Left lung (tissue), 10 donors: Measurements from ENCODE around the gene ASIC2. TPM values are rescaled to one million over a fixed set of nuclear protein-coding genes. Genes with fewer than 3 reads are reported as not detected.

ENCODE experiments used
- ATAC-seq: fragments of 200-7000 bp; cut with Tn5 transposase; one replicate; pipeline ENCODE4 v1.9.1; 2020; ENCODE audit warnings: moderate library complexity
- DNase-seq, 4 donors: peaks; one replicate each; pipeline ENCODE4 v3.0.0-alpha.2; 2013 to 2020
- H3K27ac ChIP-seq, 2 donors: fragments of 200-600 bp; sonication (generic) in 1 of 2; one replicate each; pipeline versions ENCODE4 v1.5.0 to v1.8.0; 2020 to 2021
- H3K27me3 ChIP-seq, 2 donors: fragments of 200-600 bp; sonication (generic) in 1 of 2; one replicate each; pipeline versions ENCODE4 v1.5.0 to v1.8.0; 2020 to 2021
- H3K36me3 ChIP-seq, 2 donors: fragments of 200-600 bp; sonication (generic) in 1 of 2; one replicate each; pipeline versions ENCODE4 v1.5.0 to v1.8.0; 2020 to 2021
- H3K4me1 ChIP-seq, 2 donors: fragments of 200-600 bp; one replicate each; pipeline ENCODE4 v1.8.0; 2021
- H3K4me3 ChIP-seq, 2 donors: fragments of 200-600 bp; sonication (generic) in 1 of 2; one replicate each; pipeline versions ENCODE4 v1.5.0 to v1.8.0; 2020 to 2021; ENCODE audit warnings: mild to moderate bottlenecking in 1 of 2
- H3K9me3 ChIP-seq, 2 donors: fragments of 200-600 bp; sonication (generic) in 1 of 2; one replicate each; pipeline versions ENCODE4 v1.5.0 to v1.8.0; 2020 to 2021
- intact Hi-C, 2 donors: fragments of 100-400 bp; cut with DNase I; formaldehyde crosslinking; loops; one replicate each; pipeline versions ENCODE4 v1.11.2 to v1.14.2; 2022
- polyA plus RNA-seq, 6 donors: library from polyadenylated mRNA; unstranded; fragments of 120-200 nt; gene quantifications; one replicate each; pipeline ENCODE4 v1.2.1, GENCODE V29; 2013; ENCODE audit not compliant: insufficient read length in 6 of 6
- total RNA-seq, 2 donors: library from RNA; stranded (reverse); fragmentation: NEBNext Ultra II Directional; extraction: Animal tissue kit (Norgen Biotek cat#: 25700); gene quantifications; one replicate each; pipeline ENCODE4 v1.2.1, GENCODE V29; 2021
- TF ChIP-seq, protein P1 (sequence below), 2 donors: fragments of 200-600 bp; sonication (generic) in 1 of 2; IDR thresholded peaks; one replicate each; pipeline versions ENCODE4 v1.5.0 to v1.8.0; 2021; ENCODE audit warnings: antibody characterized with exemption in 2 of 2
- donor health status: DM: no; HTN: yes; CAD: no.
- donor health status: DM: no; HTN: no; CAD: no.

The ASIC2 gene
- total and polyA plus RNA-seq, 8 donors, result 0.08 to 0.59 (median 0.46) TPM

DNA sequence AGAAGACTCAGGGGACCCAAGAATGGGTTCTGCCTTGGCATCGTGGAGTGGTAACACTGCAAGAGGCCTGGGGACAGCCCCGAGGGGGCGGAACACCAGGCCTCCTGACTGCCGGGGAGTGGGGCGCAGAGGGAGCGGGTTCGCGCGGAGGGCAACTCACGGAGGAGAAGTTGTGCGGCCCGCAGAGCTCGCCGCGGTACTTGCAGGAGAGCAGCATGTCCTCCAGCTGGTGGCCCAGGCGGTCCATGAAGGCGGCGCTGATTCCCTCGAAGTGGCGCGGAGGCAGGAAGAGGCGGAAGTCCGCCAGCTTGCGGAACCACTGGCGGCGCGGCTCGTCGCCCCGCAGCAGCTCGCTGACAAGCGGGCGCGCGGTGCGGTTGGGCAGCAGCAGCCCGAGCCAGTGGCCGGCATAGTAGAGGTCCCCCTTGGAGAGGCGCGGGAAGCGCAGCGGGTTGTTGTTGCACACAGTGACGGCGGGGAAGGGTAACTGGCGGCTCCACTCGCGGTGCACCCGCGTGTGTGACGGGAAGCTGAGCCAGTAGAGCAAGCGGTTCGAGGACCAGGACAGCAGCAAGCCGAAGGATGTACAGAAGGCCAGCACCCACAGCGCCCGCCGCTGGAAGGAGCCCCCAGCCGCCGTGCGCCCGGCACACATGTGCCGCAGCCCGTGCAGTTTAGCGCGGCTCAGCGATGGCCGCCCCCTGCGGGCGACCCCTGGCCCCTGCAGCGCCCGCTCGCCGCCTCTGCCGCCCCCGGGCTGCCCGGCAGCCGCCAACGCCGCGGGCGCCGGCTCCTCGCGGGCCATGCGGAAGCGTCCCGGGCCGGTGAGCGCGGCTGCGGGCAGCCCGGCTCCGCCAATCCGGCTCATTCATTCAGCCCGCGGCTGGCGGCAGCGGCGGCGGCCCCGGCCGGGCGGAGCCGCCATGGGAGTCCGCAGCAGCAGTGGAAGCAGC, 1.6 kb downstream of the ASIC2 start:
- intact Hi-C loops, result no loop called here
- ATAC-seq (peak; percentile 9), DNase-seq (peak in 2 of 4 donors; percentile 28 to 80)
- H3K9me3 ChIP-seq, result no peaks in the 10 kb centered on the region
- H3K4me1 ChIP-seq, result peaks cover 0 to 18% of the 10 kb centered on the region in 2 donors
- peak overlapping the region in 1 of 2 donors; percentile 13 for H3K4me3 ChIP-seq
- no peak overlapping the region for H3K27ac ChIP-seq
- TF ChIP-seq, protein P1, sequence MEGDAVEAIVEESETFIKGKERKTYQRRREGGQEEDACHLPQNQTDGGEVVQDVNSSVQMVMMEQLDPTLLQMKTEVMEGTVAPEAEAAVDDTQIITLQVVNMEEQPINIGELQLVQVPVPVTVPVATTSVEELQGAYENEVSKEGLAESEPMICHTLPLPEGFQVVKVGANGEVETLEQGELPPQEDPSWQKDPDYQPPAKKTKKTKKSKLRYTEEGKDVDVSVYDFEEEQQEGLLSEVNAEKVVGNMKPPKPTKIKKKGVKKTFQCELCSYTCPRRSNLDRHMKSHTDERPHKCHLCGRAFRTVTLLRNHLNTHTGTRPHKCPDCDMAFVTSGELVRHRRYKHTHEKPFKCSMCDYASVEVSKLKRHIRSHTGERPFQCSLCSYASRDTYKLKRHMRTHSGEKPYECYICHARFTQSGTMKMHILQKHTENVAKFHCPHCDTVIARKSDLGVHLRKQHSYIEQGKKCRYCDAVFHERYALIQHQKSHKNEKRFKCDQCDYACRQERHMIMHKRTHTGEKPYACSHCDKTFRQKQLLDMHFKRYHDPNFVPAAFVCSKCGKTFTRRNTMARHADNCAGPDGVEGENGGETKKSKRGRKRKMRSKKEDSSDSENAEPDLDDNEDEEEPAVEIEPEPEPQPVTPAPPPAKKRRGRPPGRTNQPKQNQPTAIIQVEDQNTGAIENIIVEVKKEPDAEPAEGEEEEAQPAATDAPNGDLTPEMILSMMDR (IDR thresholded peaks at IDR 0.05), result no peak
- H3K27me3 ChIP-seq, result peaks cover 38 to 75% of the 10 kb centered on the region in 2 donors
- no peaks in the 10 kb centered on the region for H3K36me3 ChIP-seq

DNA sequence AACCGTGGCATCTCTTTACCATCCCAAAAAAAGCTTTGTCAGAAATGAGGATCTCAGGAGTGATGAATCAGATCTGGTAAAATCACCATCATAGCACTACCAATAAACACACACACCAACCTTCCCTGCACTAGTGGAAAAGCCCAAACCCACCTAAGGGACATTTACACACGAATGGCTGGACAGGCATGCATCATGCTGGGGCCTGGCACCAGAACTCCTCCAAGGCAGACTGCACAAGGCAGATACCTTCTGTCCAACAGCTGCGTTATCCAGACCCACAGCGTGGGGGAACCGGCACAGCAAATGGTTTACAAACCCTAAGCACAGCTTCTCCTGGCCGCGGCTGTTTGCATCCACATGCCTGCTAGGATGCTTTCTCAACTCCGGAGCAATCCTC, 2.8 kb downstream of the ASIC2 start:
- no peak overlapping the region for H3K4me3 ChIP-seq

DNA sequence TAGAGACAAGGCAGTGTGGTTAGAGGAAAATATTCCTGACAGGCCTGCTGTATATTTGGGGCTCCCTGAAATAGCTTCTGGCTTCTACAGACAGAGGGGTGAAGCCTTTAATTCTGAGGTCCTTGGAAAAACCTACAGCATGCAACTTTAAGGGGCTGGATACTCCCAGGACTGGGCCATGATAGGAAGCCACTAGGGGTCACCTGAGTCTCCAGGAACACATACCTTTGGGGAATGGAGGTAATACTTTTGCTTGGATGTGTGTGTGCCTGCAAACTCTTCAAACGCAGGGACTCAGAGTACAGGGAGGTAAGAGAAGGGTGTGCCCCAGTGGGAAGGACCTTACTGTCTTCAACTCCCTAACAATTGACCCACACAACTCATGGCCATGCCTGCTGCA, 4.1 kb downstream of the ASIC2 start:
- H3K36me3 ChIP-seq, result no peaks in the 10 kb centered on the region
- no peak for ATAC-seq
- peaks cover 29 to 50% of the 10 kb centered on the region in 2 donors for H3K27me3 ChIP-seq
- DNase-seq, result no peak
- H3K27ac ChIP-seq, result no peak overlapping the region
- H3K4me3 ChIP-seq, result no peak overlapping the region
- TF ChIP-seq, protein P1 (IDR thresholded peaks at IDR 0.05), result no peak
- H3K4me1 ChIP-seq, result peaks cover 0 to 21% of the 10 kb centered on the region in 2 donors
- intact Hi-C loops, result no loop called here
- H3K9me3 ChIP-seq, result no peaks in the 10 kb centered on the region

More for the DNA sequence above, 2.8 kb downstream of the ASIC2 start:
- TF ChIP-seq, protein P1 (IDR thresholded peaks at IDR 0.05), result no peak
- peaks cover 0 to 18% of the 10 kb centered on the region in 2 donors for H3K4me1 ChIP-seq
- intact Hi-C loops, result no loop called here
- H3K27ac ChIP-seq, result no peak overlapping the region
- H3K27me3 ChIP-seq, result peaks cover 38 to 63% of the 10 kb centered on the region in 2 donors
- no peaks in the 10 kb centered on the region for H3K9me3 ChIP-seq
- no peaks in the 10 kb centered on the region for H3K36me3 ChIP-seq
- no peak for ATAC-seq
- DNase-seq, result no peak

- Histone ChIP-seq H3K9me3 (no peaks in the 10 kb centered on the region), H3K36me3 (no peaks in the 10 kb centered on the region), H3K27ac (no peak overlapping the region), H3K4me1 (peaks cover 0 to 18% of the 10 kb centered on the region in 2 donors), H3K4me3 (no peak overlapping the region), H3K27me3 (peaks cover 13 to 32% of the 10 kb centered on the region in 2 donors)
- DNase-seq (no peak), ATAC-seq (no peak)
- TF ChIP-seq, protein P1 (IDR thresholded peaks at IDR 0.05), result no peak
- intact Hi-C loops, result no loop called here
These were observed 5.9 kb downstream of the ASIC2 start for GRCh38 chr17:33287096-33287725.

- H3K27me3 ChIP-seq, result peaks cover 3 to 14% of the 10 kb centered on the region in 2 donors
- intact Hi-C loops, result no loop called here
- ATAC-seq (no peak), DNase-seq (no peak)
- H3K36me3 ChIP-seq, result no peaks in the 10 kb centered on the region
- H3K9me3 ChIP-seq, result no peaks in the 10 kb centered on the region
- H3K4me3 ChIP-seq, result no peak overlapping the region
- peaks cover 0 to 7% of the 10 kb centered on the region in 2 donors for H3K4me1 ChIP-seq
- TF ChIP-seq, protein P1 (IDR thresholded peaks at IDR 0.05), result no peak
- no peak overlapping the region for H3K27ac ChIP-seq
These were observed 7.7 kb downstream of the ASIC2 start for GRCh38 chr17:33285413-33285812.
